Myocyte (in vitro differentiated cells): ENCODE data around the gene ZNF750. TPM values are rescaled to one million over a fixed set of nuclear protein-coding genes. Genes with fewer than 3 reads are reported as not detected.

ENCODE experiments used
- DNase-seq: peaks from one replicate; pipeline ENCODE4 v3.0.0-alpha.2; 2012; ENCODE audit warnings: low read depth
- total RNA-seq: library from RNA; depleted of rRNA; stranded (reverse); fragments of >200 nt; gene quantifications from 2 replicates; pipeline ENCODE4 v1.2.3, GENCODE V29; 2014

ZNF750 gene
- total RNA-seq, 1 donor from 2014 or later: not detected

- DNase-seq: no peak
Measured at GRCh38 chr17:82814834-82815233, 25.0 kb downstream of the ZNF750 start.

GRCh38 chr17:82813299-82814051 is 26.3 kb downstream of the ZNF750 start:
- DNase-seq: no peak

DNA sequence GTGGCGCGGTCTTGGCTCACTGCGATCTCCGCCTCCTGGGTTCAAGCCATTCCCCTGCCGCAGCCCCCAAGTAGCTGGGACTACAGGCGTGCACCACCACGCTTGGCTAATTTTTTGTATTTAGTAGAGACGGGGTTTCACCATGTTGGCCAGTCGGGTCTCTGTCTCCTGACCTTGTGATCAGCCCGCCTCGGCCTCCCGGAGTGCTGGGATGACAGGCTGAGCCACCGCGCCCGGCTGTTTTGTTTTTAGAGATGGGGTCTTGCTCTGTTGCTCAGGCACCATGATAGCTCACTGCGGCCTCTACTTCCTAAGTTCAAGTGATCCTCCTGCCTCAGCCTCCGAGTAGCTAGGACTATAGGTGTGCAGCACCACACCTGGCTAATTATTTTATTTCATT is 27.2 kb downstream of the ZNF750 start:
- DNase-seq: no peak

- DNase-seq: no peak
Measured at GRCh38 chr17:82812058-82812457, 27.8 kb downstream of the ZNF750 start.

GRCh38 chr17:82810644-82811430 is 29.0 kb downstream of the ZNF750 start:
- no peak for DNase-seq

GRCh38 chr17:82808921-82809905 is 30.6 kb downstream of the ZNF750 start:
- no peak for DNase-seq

GRCh38 chr17:82808006-82808405 is 31.8 kb downstream of the ZNF750 start:
- no peak for DNase-seq

GRCh38 chr17:82807562-82807961 is 32.3 kb downstream of the ZNF750 start:
- DNase-seq: no peak

DNA sequence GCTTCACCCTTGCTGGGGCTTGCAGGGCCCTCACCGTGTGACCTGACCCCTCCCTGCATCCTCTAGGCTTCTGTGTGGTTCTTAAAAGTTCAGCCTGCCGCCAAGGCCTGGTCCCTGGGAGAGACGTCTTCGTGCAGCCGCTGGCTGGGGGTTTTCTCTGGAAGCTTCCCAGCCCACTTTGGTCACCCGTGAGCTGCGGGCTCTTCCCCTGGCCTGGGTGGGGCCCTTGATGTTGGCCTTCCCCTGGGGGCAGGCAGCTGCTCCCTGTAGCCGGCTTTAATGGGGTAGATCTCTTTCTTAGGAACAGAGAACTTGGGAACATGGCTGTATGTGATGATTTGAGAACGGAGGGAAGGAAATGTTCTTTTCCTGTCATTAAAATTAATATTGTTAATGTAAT is 32.7 kb downstream of the ZNF750 start:
- no peak for DNase-seq

DNA sequence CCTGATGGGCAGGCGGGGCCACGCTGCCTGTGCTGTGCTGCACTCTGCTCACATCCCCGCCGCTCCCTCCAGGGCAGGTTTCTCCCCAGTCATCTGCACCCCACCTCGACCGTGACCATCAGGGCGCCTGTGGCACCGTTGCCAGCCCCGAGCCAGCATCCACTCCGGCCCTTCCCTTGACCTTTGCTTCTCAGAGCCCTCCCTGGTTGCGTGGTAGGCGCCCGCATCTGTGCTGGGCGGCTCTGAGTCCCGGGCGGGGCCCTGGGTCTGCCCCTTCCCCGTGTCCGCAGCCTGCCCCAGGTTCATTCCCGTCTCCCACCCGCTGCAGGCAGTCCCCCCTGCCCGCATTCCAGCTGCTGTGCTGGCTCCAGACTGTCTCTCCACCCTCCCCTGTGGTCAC is 33.2 kb downstream of the ZNF750 start:
- DNase-seq: no peak

DNA sequence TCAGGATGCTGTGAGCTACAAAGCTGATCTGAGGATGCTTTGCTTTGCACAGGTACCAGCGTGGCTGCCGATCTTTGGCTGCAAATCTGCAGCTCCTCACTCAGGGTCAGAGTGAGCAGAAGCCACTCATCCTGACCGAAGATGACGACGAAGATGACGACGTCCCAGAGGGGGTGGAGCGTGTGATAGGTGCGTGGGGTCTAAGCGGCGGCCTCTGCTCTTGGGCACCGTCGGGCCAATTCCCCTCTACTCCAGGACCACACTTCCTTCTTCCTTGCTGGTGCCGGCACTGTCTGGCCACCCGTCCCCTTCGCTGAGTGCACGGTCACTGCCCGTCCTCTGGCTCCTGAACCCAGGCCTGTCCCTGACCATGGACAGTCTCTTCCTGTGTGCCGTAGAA is 34.0 kb downstream of the ZNF750 start:
- DNase-seq: no peak

- no peak for DNase-seq
Measured at GRCh38 chr17:82805254-82805653, 34.6 kb downstream of the ZNF750 start.

DNA sequence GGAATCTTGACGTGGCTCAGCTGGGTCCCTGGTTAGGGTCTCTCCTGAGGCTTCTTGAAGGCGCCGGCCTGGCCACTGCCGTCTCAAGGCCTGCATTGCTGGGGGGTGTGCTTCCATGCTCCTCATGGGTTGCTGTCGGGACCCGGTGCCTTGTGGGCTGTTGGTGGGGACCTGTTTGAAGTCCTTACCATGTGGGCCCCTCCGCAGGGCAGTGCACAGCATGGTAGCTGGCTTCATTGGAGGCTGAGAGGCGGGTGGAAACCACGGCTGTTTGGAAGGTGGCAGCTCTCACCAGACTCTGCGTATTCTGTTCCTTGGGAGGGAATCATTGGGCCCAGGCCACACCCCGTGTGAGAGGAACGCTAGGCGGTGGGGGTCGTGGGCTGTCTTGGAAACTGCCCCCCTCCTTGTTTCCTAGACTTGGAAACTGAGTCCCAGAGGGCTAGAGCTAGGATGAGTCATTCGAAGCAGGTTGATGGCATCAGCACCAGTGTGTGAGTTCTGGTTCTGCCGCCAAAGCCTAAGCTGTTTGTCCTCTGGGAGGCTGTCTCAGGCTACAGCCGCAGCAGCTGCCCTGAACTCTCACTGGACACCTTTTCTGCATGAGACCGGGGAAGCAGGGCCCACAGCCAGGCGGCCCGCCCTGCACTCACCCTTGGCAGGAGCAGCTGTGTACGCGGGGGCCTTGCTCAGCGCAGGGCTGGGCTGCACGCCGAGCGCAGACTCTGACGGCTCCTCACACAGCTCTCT is 35.2 kb downstream of the ZNF750 start:
- DNase-seq: peak; percentile 69

- DNase-seq: no peak
Measured at GRCh38 chr17:82803606-82804005, 36.2 kb downstream of the ZNF750 start.

DNA sequence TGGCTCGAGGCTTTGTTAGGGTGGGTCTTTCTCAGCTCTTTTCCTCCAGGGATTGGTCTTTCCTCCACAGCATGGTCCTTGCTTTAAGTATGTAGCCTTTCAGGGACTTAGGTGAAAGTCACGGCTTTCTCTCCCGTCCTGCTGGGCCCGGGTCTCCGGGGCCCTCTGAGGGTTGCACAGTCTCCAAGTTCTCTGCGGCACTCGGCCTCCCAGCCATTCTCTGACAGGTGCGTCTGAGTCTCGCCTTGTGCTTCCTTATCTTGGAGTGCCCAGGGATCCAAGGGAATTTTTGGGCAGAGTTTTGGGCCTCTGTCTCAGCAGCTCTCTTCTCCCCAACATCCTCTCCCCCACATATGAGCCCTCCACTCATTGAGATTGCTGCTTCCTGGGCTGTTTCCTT is 36.6 kb downstream of the ZNF750 start:
- DNase-seq: no peak

GRCh38 chr17:82802075-82802780 is 37.6 kb downstream of the ZNF750 start:
- no peak for DNase-seq

- no peak for DNase-seq
Measured at GRCh38 chr17:82801377-82801970, 38.3 kb downstream of the ZNF750 start.

- DNase-seq: no peak
Measured at GRCh38 chr17:82800885-82801284, 38.9 kb downstream of the ZNF750 start.

GRCh38 chr17:82799591-82799990 is 40.2 kb downstream of the ZNF750 start:
- no peak for DNase-seq

DNA sequence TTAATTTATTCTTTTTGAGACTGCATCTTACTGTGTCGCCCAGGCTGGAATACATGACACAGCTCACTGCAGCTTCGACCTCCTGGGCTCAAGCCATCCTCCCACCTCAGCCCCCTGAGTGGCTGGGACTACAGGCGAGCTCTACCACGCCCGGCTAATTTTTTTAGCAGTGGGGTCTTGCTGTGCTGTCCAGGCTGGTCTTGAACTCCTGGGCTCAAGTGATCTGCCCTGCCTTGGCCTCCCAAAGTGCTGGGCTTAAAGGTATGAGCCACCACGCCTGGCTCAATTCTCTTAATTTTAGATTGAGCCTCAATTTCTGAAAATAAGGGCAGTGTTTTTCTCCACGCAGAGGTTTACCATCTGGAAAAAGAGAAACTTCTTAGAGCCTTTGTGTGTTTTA is 41.1 kb downstream of the ZNF750 start:
- no peak for DNase-seq
